GM10847 (cell line): ENCODE results near the gene HSFX2.
"Not testable (repeated sequence)": the region's sequence is repeated elsewhere in the genome, so short reads cannot be mapped to it uniquely, and the experiment has no call there.

Source experiments
- POLR2A ChIP-seq: IDR thresholded peaks from 2 replicates; pipeline ENCODE4 v1.6.1; 2011; ENCODE audit not compliant: insufficient read length; ENCODE audit errors: extremely low read depth

Gene HSFX2

GRCh38 chrX:149587359-149587758 is 7.8 kb downstream of the HSFX2 start, which contains the start of gene MAGEA9B:
Gene MAGEA9B, minus strand, starts transcription at chrX:149587459. Its CDS starts 4,280 bp downstream, at chrX:149583179.
- not testable (repeated sequence) for TF ChIP-seq POLR2A

- no peak for TF ChIP-seq POLR2A
Observed at GRCh38 chrX:149572743-149573142, 22.4 kb downstream of the HSFX2 start.

DNA sequence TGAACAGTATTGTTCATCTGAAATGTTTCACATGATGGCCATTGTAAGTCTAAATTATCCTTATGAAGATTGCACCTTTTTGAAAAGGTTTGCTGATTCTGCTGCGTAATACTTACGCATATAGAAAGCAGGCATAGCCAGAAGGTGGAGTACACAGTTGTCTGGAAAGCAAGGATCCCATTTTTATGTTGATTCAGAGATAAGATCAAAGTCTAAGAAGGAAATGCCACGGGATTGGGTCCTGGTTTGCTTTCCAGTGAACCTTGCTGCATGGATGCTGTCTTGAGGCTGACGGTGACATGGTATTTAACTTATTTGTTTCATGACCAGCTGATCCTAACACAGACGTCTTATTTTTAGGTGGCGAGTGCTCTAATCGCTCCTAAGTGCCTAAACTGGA is 23.3 kb downstream of the HSFX2 start:
- no peak for TF ChIP-seq POLR2A

DNA sequence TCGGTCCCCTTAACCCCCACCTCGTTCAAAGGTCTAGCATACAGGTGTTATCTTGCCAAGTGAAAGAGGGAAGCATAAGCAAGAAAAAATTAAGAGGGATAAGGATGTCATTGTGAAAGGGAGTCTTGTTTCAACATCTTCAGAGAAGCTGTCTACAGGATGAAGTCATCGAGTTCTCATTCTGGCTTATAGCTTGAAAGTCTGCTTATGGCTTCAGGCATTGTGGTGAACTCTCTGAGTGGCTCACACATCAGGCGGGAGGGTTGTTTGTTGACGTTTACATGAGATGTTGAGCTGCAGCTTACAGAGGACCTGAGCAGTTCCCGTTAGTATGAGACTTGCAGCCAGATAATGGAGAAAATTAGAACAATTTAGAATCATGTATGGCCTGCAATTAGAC is 24.4 kb downstream of the HSFX2 start:
- no peak for TF ChIP-seq POLR2A

DNA sequence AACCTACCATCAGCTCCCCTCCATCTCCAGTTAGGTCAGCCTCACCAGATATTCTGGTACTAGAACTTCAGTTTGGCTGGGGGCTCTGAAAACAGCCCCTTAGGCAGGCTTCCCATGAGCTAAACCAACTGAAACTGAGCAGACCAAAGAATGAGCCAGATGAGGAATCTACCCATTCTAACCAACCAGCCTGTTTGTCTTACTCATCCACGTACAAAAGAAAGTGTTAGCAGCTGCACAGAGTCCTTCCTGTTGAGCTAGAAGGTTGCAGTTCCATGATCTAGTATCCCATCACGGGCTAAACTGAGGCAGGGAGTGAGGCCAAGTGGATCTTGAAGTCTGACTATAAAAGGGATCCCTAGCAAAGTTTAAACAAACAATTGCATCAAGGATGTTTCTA is 25.3 kb downstream of the HSFX2 start:
- no peak for TF ChIP-seq POLR2A

DNA sequence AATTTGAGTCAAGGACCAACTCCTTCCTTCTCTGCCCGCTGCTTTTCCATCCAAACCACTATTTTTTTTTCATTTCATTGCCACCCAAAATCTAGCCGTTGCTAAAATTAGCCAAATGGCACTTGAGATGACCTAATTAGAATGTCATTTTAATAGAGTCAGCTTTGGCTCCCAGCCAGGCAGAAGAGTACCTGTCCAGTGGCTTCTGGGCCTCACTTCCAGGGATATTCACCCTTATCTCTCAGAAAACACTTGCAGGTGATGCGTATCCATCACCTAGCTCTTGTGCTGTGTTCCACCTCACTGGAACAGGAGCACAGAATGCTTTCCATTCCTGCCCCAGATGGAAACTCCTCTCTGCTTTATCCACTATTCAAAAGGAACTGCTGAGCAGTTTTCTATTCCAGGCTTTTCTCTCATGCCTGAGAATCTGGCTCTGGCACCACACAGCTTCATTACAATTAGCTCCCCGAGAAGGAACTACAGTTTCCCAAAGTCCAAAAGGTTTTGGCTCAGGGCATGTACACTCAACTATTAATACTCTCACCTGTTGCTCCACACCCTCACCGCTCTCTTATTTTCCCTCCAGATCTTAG is 26.3 kb downstream of the HSFX2 start:
- TF ChIP-seq POLR2A = no peak

- TF ChIP-seq POLR2A = no peak
Observed at GRCh38 chrX:149567621-149568417, 27.3 kb downstream of the HSFX2 start.

GRCh38 chrX:149563359-149563758 is 31.8 kb downstream of the HSFX2 start:
- TF ChIP-seq POLR2A = no peak

DNA sequence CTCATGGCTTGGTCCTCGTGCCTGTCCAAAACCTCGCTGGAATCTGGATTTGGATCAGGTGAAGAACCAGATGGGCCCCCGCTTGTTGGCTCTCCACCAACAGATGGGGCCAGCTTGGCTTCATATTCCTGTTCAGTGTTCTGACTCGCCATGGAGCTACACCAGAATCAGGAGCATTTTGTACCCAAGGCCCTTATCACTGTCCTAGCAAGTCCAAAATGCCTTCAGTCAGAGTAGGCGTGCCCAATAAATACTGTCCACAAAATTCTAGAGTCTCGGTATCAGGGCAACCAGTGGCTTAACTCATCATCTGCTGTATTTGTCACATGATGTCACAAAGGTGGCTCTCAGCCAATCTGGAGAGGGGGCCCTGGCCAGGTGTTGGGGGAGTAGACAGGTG is 45.4 kb downstream of the HSFX2 start, which contains the start of gene HSFX3:
Gene HSFX3 (minus strand): TSS at position 224 of the 400 bp plus-strand sequence. CDS start 72 bp downstream, at position 152.
- TF ChIP-seq POLR2A = not testable (repeated sequence)
